Measurements from ENCODE around the gene IRS1.

DNA sequence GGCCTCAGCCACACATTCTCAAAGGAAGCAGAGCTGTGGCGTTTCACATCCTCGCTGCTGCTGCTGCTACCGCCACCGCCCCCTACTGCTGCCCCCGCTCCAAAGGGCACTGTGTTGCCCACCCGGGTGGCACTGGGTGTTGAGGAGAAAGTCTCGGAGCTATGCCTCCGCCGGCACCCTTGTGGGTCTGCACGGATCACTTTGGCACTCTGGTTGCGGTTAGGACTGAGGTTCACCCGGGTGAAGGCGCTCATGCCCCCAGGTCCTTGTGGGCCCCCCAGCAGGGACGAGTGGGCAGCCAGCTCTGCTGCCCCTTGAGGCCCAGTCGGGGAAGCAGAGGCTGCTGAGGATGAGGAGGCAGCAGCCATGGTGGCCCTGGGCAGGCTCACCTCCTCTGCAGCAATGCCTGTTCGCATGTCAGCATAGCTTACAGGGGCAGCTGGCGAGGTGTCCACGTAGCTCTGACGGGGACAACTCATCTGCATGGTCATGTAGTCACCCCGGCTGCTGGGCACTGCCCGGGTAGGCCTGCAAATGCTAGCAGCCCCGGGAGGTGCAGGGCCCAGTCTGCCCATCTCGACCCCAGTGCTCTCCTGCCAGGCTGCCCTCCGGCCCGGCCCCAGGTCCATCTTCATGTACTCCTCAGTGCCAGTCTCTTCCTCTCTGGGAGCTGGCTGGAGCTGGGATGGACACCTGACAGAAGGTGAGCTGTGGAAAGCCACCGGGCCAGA, 4.2 kb downstream of the IRS1 start:
- TF ChIP-seq, protein P1, sequence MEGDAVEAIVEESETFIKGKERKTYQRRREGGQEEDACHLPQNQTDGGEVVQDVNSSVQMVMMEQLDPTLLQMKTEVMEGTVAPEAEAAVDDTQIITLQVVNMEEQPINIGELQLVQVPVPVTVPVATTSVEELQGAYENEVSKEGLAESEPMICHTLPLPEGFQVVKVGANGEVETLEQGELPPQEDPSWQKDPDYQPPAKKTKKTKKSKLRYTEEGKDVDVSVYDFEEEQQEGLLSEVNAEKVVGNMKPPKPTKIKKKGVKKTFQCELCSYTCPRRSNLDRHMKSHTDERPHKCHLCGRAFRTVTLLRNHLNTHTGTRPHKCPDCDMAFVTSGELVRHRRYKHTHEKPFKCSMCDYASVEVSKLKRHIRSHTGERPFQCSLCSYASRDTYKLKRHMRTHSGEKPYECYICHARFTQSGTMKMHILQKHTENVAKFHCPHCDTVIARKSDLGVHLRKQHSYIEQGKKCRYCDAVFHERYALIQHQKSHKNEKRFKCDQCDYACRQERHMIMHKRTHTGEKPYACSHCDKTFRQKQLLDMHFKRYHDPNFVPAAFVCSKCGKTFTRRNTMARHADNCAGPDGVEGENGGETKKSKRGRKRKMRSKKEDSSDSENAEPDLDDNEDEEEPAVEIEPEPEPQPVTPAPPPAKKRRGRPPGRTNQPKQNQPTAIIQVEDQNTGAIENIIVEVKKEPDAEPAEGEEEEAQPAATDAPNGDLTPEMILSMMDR (IDR thresholded peaks at IDR 0.05) = peak in 1 of 5 experiments; percentile 22
- no peak for TF ChIP-seq EP300 (IDR thresholded peaks at IDR 0.05; ENCODE audit: low read depth)
- TF ChIP-seq POLR2AphosphoS5 (IDR thresholded peaks at IDR 0.05) = peak in 1 of 3 donors; percentile 30
